Bronchus fibroblast of lung (primary cell): ENCODE measurements around the gene MGST3. TPM values are rescaled to one million over a fixed set of nuclear protein-coding genes. Genes with fewer than 3 reads are reported as not detected.

Experiments
- total RNA-seq: library from RNA; depleted of rRNA; stranded (reverse); fragments of >200 nt; gene quantifications from 2 replicates; pipeline ENCODE4 v1.2.3, GENCODE V29; 2015

MGST3 gene
- 169 and 174 TPM in 2 replicates for total RNA-seq

GRCh38 chr1:165630629-165631341 is at the start of gene MGST3:
Gene MGST3 (plus strand): TSS chr1:165631234. CDS start chr1:165649848, 18,614 bp downstream.

GRCh38 chr1:165697881-165698760 is 67.1 kb downstream of the MGST3 start, which contains the start of gene ALDH9A1:
Gene ALDH9A1 (minus strand): TSS chr1:165698562. CDS start chr1:165698558, 4 bp downstream.

Other genes starting within 250 kb of the MGST3 start
- gene RXRG, start 186.1 kb upstream of the MGST3 start, total RNA-seq = not detected in 2 replicates
- not detected in 2 replicates for gene LRRC52, start 87.2 kb upstream of the MGST3 start, total RNA-seq
- gene ALDH9A1, start 67.3 kb downstream of the MGST3 start, total RNA-seq = 73.1 and 80.5 TPM in 2 replicates
- gene TMCO1, start 137.6 kb downstream of the MGST3 start, total RNA-seq = 49.5 and 55.0 TPM in 2 replicates
- gene UCK2, start 196.4 kb downstream of the MGST3 start, total RNA-seq = 76.5 and 96.9 TPM in 2 replicates